HepG2 (cell line): ENCODE results near the gene CFAP70. TPM values are rescaled to one million over a fixed set of nuclear protein-coding genes. Genes with fewer than 3 reads are reported as not detected.

ENCODE experiments used
- ARID4A ChIP-seq: sonication (generic); formaldehyde crosslinking; IDR thresholded peaks from 2 replicates; pipeline ENCODE4 v1.5.0; 2020; ENCODE audit warnings: mild to moderate bottlenecking, missing genetic modification reagents, borderline replicate concordance
- CBX1 ChIP-seq: IDR thresholded peaks from one replicate; pipeline ENCODE4 v1.6.1; 2016; ENCODE audit warnings: antibody characterized with exemption, low read depth
- KAT7 ChIP-seq: IDR thresholded peaks from 2 replicates; pipeline ENCODE4 v1.6.1; 2018; ENCODE audit warnings: borderline replicate concordance, missing compliant biosample characterization
- KDM2A ChIP-seq: sonication (generic); formaldehyde crosslinking; IDR thresholded peaks from 2 replicates; pipeline ENCODE4 v1.4.0; 2020; ENCODE audit warnings: low read depth, missing genetic modification reagents, borderline replicate concordance
- MATR3 ChIP-seq: sonication (generic); formaldehyde crosslinking; IDR thresholded peaks from 2 replicates; pipeline ENCODE4 v1.4.0; 2020; ENCODE audit warnings: missing genetic modification reagents
- POGK ChIP-seq: sonication (generic); formaldehyde crosslinking; conservative IDR thresholded peaks from 2 replicates; pipeline ENCODE4 v1.8.0; 2022; ENCODE audit warnings: mild to moderate bottlenecking, moderate library complexity, missing genetic modification reagents
- ZNF10 ChIP-seq: sonication (generic); formaldehyde crosslinking; IDR thresholded peaks from 2 replicates; pipeline ENCODE4 v1.4.0; 2020; ENCODE audit warnings: mild to moderate bottlenecking, low read depth, missing genetic modification reagents, borderline replicate concordance
- ZNF121 ChIP-seq: sonication (generic); formaldehyde crosslinking; IDR thresholded peaks from 2 replicates; pipeline ENCODE4 v1.5.0; 2020; ENCODE audit warnings: mild to moderate bottlenecking, missing genetic modification reagents
- ZNF639 ChIP-seq: conservative IDR thresholded peaks from 2 replicates; pipeline ENCODE4 v1.6.1; 2018; ENCODE audit warnings: missing genetic modification reagents
- ZNF646 ChIP-seq: sonication (generic); formaldehyde crosslinking; IDR thresholded peaks from 2 replicates; pipeline ENCODE4 v1.9.0; 2021; ENCODE audit warnings: mild to moderate bottlenecking, missing genetic modification reagents
- polyA plus RNA-seq, 8 experiments: library from polyadenylated mRNA; depleted of rRNA in 3 of 8; stranded (reverse) in 7 of 8; unstranded in 1 of 8; fragments of >200 nt; fragmentation: Illumina TruSeq in 4 of 8; extraction: Trizol in 4 of 8; gene quantifications; 2 replicates each; pipeline versions ENCODE4 v1.2.1 to v1.2.3, GENCODE V29; 2011 to 2016; ENCODE audit warnings: low read depth in 4 of 8, missing spikeins in 1 of 8, mixed read lengths in 1 of 8; ENCODE audit not compliant: insufficient read depth in 1 of 8
- total RNA-seq, 5 experiments: library from RNA; depleted of rRNA; stranded (reverse); fragments of >200 nt; fragmentation: Illumina TruSeq; extraction: Trizol; gene quantifications; 2 replicates each; pipeline ENCODE4 v1.2.3, GENCODE V29; 2016; ENCODE audit warnings: low read depth in 1 of 5

CFAP70 gene
- total and polyA plus RNA-seq, 2 of the 13 experiments (the other 11 are each of a cell fraction or from before 2014, with no cell fraction given), result 0.27 to 0.38 TPM

GRCh38 chr10:73246646-73247508 lies 111.8 kb downstream of the CFAP70 start, which contains the start of gene DNAJC9 (continued):
- no peak for TF ChIP-seq ZNF646
- TF ChIP-seq ZNF639, result peak; percentile 72; the same call in 1 of the 2 replicates
- TF ChIP-seq MATR3 (CRISPR knock-in tag), result no peak
- peak; percentile 92 for TF ChIP-seq POGK
- peak; percentile 99 for TF ChIP-seq ARID4A (CRISPR knock-in tag)
- peak; percentile 100 for TF ChIP-seq KDM2A (CRISPR knock-in tag)
- no peak for TF ChIP-seq ZNF10 (CRISPR knock-in tag)
- peak; percentile 50; the same call in 1 of the 2 replicates for TF ChIP-seq ZNF121 (CRISPR knock-in tag)
- 0 out of 2 replicates have a peak, but pooled peaks have one; percentile 41 for TF ChIP-seq KAT7 (CRISPR knock-in tag)
- TF ChIP-seq CBX1, result peak; percentile 59
